Fibroblast of the aortic adventitia (primary cell): Measurements from ENCODE around the gene CCR5AS.
A peak's percentile ranks its signal among the peaks of the same experiment; 100 is the strongest.

Experiments used
- DNase-seq: peaks from one replicate; pipeline ENCODE4 v3.0.0-alpha.2; 2010; ENCODE audit warnings: low read depth
- H3K4me3 ChIP-seq: 2 replicates; pipeline ENCODE4 v1.5.1; 2011; ENCODE audit warnings: low read depth, mild to moderate bottlenecking, control low read depth, low read length, moderate library complexity
- CTCF ChIP-seq: IDR thresholded peaks from 2 replicates; pipeline ENCODE4 v1.5.1; 2011; ENCODE audit warnings: mild to moderate bottlenecking, low read length, control low read depth, inconsistent platforms; ENCODE audit not compliant: insufficient read depth

CCR5AS gene

GRCh38 chr3:46406788-46407611 lies at the start of gene CCR5AS, which contains the start of gene CCRL2:
TSS of gene CCR5AS (minus strand) at chr3:46407066.
TSS of gene CCRL2 (plus strand) at chr3:46407259. CDS start at chr3:46408080, 821 bp downstream.
- TF ChIP-seq CTCF: no peak
- no peak within 1 kb of the TSS for H3K4me3 ChIP-seq
- DNase-seq: peak; percentile 32

GRCh38 chr3:46456118-46456517 lies 49.3 kb upstream of the CCR5AS start:
- no peak for DNase-seq
- no peak for TF ChIP-seq CTCF
- H3K4me3 ChIP-seq: no peak overlapping the region

GRCh38 chr3:46455231-46456115 lies 48.6 kb upstream of the CCR5AS start:
- H3K4me3 ChIP-seq: no peak overlapping the region
- TF ChIP-seq CTCF: no peak
- no peak for DNase-seq

GRCh38 chr3:46454606-46455005 lies 47.7 kb upstream of the CCR5AS start:
- TF ChIP-seq CTCF: no peak
- DNase-seq: no peak
- H3K4me3 ChIP-seq: no peak overlapping the region

- no peak for DNase-seq
- no peak overlapping the region for H3K4me3 ChIP-seq
Measured at GRCh38 chr3:46454209-46454595, 47.3 kb upstream of the CCR5AS start.

More at GRCh38 chr3:46454209-46454595, 47.3 kb upstream of the CCR5AS start:
- no peak for TF ChIP-seq CTCF
